NAMALWA (cell line): ENCODE results near the gene LRRC1.
A peak's percentile ranks its signal among the peaks of the same experiment; 100 is the strongest.
"Not testable (repeated sequence)": the region's sequence is repeated elsewhere in the genome, so short reads cannot be mapped to it uniquely, and the experiment has no call there.

ENCODE experiments used
- DNase-seq: peaks from one replicate; pipeline ENCODE4 v3.0.0-alpha.2; 2015; ENCODE audit warnings: low spot score

The LRRC1 gene

GRCh38 chr6:53792973-53793317, 1.9 kb upstream of the LRRC1 start:
- DNase-seq, result no peak

- peak; percentile 64 for DNase-seq
Observed at GRCh38 chr6:53793318-53794136, 1.3 kb upstream of the LRRC1 start.

- DNase-seq, result peak; percentile 90
Observed at GRCh38 chr6:53794137-53794719, 577 bp upstream of the LRRC1 start.

GRCh38 chr6:53795340-53795701, 516 bp downstream of the LRRC1 start:
- peak; percentile 15 for DNase-seq

- DNase-seq, result no peak
Observed at GRCh38 chr6:53795702-53796450, 1.1 kb downstream of the LRRC1 start.

- DNase-seq, result no peak
Observed at GRCh38 chr6:53796451-53796780, 1.6 kb downstream of the LRRC1 start.

- DNase-seq, result no peak
Observed at GRCh38 chr6:53796791-53797190, 2.0 kb downstream of the LRRC1 start.

- no peak for DNase-seq
Observed at GRCh38 chr6:53797304-53797703, 2.5 kb downstream of the LRRC1 start.

- no peak for DNase-seq
Observed at GRCh38 chr6:53799340-53799739, 4.5 kb downstream of the LRRC1 start.

GRCh38 chr6:53801022-53801421, 6.2 kb downstream of the LRRC1 start:
- no peak for DNase-seq

- no peak for DNase-seq
Observed at GRCh38 chr6:53802582-53802981, 7.8 kb downstream of the LRRC1 start.

- no peak for DNase-seq
Observed at GRCh38 chr6:53803081-53803860, 8.5 kb downstream of the LRRC1 start.

- DNase-seq, result no peak
Observed at GRCh38 chr6:53805016-53805415, 10.2 kb downstream of the LRRC1 start.

- no peak for DNase-seq
Observed at GRCh38 chr6:53805725-53806124, 10.9 kb downstream of the LRRC1 start.

GRCh38 chr6:53807606-53808005, 12.8 kb downstream of the LRRC1 start:
- not testable (repeated sequence) for DNase-seq

- DNase-seq, result no peak
Observed at GRCh38 chr6:53808302-53808881, 13.6 kb downstream of the LRRC1 start.

- DNase-seq, result no peak
Observed at GRCh38 chr6:53809691-53810090, 14.9 kb downstream of the LRRC1 start.

- no peak for DNase-seq
Observed at GRCh38 chr6:53811082-53811481, 16.3 kb downstream of the LRRC1 start.

- DNase-seq, result no peak
Observed at GRCh38 chr6:53811746-53812145, 16.9 kb downstream of the LRRC1 start.

- no peak for DNase-seq
Observed at GRCh38 chr6:53813096-53813495, 18.3 kb downstream of the LRRC1 start.

GRCh38 chr6:53813801-53814200, 19.0 kb downstream of the LRRC1 start:
- peak; percentile 17 for DNase-seq

GRCh38 chr6:53814353-53814752, 19.5 kb downstream of the LRRC1 start:
- no peak for DNase-seq
